ENCODE measurements around the gene FAM168A. TPM values are rescaled to one million over a fixed set of nuclear protein-coding genes. Genes with fewer than 3 reads are reported as not detected.

Gene FAM168A
- total RNA-seq, 1 experiment from 2014 or later = 21.1 TPM

DNA sequence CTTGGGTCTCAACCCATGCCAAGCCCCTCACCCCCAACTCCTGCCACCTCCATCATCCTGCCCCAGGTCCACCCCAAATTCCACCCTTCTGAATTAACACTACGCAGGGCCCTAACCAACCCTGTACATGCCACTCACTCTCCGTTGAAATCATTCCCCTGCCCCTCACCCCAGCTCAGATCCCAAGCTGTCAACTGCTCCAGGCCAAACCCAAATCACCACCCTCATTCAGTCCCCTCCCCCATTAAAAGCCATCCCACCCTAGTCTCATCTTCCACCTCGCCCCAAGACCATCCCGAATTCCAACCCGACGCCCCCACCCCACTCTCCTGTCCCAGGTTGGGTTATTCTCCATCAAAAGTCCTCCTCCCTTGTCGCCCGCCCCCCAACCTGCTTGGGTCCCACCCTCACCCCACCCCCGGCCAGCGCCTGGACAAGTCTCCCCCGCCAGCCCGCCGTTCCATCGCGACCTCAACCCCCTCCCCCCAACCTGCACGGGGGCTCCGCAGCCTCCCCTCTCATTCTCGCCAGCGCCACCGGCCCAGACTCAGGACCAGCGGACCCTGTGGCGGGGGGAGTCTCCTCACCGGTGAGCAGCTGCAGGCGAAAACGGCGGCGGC is 466 bp downstream of the FAM168A start:
- no peak overlapping the region for H3K27ac ChIP-seq (ENCODE audit: insufficient read length, low read depth, low read length)
- Mint-ChIP-seq H3K4me3 (peak overlapping the region; percentile 79 to 94), H3K27ac (peak overlapping the region in 1 of 3 experiments; percentile 3; a peak in 4 of 7 replicates), H3K9me3 (no peaks in the 10 kb centered on the region; a peak in 2 of 5 replicates), H3K36me3 (ENCODE audit: insufficient read depth in 1 of 3, low read depth in 3 of 3) (peaks cover 0 to 2% (median 0%) of the 10 kb centered on the region in 3 experiments; a peak in 2 of 7 replicates), H3K4me1 (peaks cover 27 to 41% of the 10 kb centered on the region in 2 experiments), H3K27me3 (ENCODE audit: low read depth) (no peaks in the 10 kb centered on the region)
- H3T11ph ChIP-seq (ENCODE audit: low read length) = no peak overlapping the region
- peaks cover 10% of the 10 kb centered on the region for H3K4me1 ChIP-seq (ENCODE audit: insufficient read depth, low read length)
- no peak overlapping the region for H2BK12ac ChIP-seq (ENCODE audit: insufficient read length, low read depth, low read length)
- no peaks in the 10 kb centered on the region for H3K9me3 ChIP-seq (ENCODE audit: control insufficient read depth, low read depth, low read length)
- H3K4me2 ChIP-seq (ENCODE audit: insufficient read depth, insufficient read length, low read length) = peak overlapping the region; percentile 44
- DNase-seq = no peak
- no peak overlapping the region for H4K5ac ChIP-seq (ENCODE audit: insufficient read length, low read depth, low read length)
- H3K18ac ChIP-seq (ENCODE audit: insufficient read length, low read depth, low read length) = peak overlapping the region; percentile 80
- no peak overlapping the region for H2BK15ac ChIP-seq (ENCODE audit: low read depth, low read length)
- H2BK5ac ChIP-seq (ENCODE audit: insufficient read length, low read length) = no peak overlapping the region
- no peak overlapping the region for H2AFZ ChIP-seq (ENCODE audit: low read length)
- H3K23ac ChIP-seq (ENCODE audit: insufficient read length, low read depth, low read length) = no peak overlapping the region
- H3K27me3 ChIP-seq (ENCODE audit: insufficient read depth, low read length) = no peaks in the 10 kb centered on the region
- WGBS (ENCODE audit: extremely low coverage, insufficient read length, low lambda C conversion rate) = no CpG with 5 or more reads among the region's 27 CpGs
- H3K79me2 ChIP-seq (ENCODE audit: insufficient read depth, low read length) = peaks cover 9% of the 10 kb centered on the region; the same call in 1 of the 2 replicates
- peak overlapping the region; percentile 61; the same call in 1 of the 2 replicates for H3K14ac ChIP-seq (ENCODE audit: insufficient read depth, low read length)
- H4K8ac ChIP-seq (replicated peaks; ENCODE audit: insufficient read length, low read depth, low read length) = no peak overlapping the region
- H3K56ac ChIP-seq (ENCODE audit: insufficient read length, low read depth, low read length) = no peak overlapping the region
- no peaks in the 10 kb centered on the region for H4K20me1 ChIP-seq (ENCODE audit: control insufficient read depth, insufficient read depth, insufficient read length)
- no peak overlapping the region for H3K4ac ChIP-seq (ENCODE audit: low read depth, low read length)
- H3K9ac ChIP-seq (ENCODE audit: extremely low read depth, insufficient read length, low read length) = peak overlapping the region; percentile 10
- H2BK20ac ChIP-seq (ENCODE audit: low read depth, low read length, poor library complexity, severe bottlenecking) = no peak overlapping the region
- H2AK5ac ChIP-seq (ENCODE audit: insufficient read length, low read length) = no peak overlapping the region
- no peak overlapping the region for H4K91ac ChIP-seq (ENCODE audit: insufficient read length, low read depth, low read length)
- no peak overlapping the region for H2BK120ac ChIP-seq (ENCODE audit: low read depth, low read length, poor library complexity, severe bottlenecking)
- TF ChIP-seq, protein P1, sequence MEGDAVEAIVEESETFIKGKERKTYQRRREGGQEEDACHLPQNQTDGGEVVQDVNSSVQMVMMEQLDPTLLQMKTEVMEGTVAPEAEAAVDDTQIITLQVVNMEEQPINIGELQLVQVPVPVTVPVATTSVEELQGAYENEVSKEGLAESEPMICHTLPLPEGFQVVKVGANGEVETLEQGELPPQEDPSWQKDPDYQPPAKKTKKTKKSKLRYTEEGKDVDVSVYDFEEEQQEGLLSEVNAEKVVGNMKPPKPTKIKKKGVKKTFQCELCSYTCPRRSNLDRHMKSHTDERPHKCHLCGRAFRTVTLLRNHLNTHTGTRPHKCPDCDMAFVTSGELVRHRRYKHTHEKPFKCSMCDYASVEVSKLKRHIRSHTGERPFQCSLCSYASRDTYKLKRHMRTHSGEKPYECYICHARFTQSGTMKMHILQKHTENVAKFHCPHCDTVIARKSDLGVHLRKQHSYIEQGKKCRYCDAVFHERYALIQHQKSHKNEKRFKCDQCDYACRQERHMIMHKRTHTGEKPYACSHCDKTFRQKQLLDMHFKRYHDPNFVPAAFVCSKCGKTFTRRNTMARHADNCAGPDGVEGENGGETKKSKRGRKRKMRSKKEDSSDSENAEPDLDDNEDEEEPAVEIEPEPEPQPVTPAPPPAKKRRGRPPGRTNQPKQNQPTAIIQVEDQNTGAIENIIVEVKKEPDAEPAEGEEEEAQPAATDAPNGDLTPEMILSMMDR (conservative IDR thresholded peaks at IDR 0.05) = no peak
- no peaks in the 10 kb centered on the region for H3K79me1 ChIP-seq (ENCODE audit: insufficient read depth, low read depth, low read length, poor library complexity, severe bottlenecking)
- peaks cover 10% of the 10 kb centered on the region for H3K23me2 ChIP-seq (ENCODE audit: insufficient read length, low read depth, low read length, poor library complexity, severe bottlenecking)
